Measurements from ENCODE around the gene PTPN3. TPM values are rescaled to one million over a fixed set of nuclear protein-coding genes. Genes with fewer than 3 reads are reported as not detected.

Gene PTPN3
- total and polyA plus RNA-seq, 9 of the 15 experiments (the other 6 are each of a cell fraction or from before 2014, with no cell fraction given) = 0.02 TPM; not detected in 8

DNA sequence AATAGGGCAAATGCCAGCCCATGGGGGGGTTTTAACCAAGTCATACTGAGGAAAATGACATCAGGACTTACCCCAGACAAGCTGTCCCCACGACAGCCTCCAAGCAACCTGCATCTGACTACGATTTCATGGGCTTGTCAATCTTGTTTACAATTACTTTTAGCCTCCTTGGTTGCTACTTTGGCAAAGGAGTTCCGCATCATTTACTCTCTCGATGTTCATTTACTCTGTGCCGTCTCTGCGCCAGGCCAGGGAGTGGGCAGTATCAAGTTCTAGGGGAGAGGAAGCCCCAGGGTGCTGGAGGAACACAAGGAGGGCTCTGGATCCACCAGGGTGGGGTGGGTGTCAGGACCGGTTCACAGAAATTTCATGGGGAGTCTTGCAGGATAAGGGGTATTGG is 23.9 kb downstream of the PTPN3 start (continued):
- TF ChIP-seq KLF10 (CRISPR knock-in tag; IDR thresholded peaks at IDR 0.05) (no peak), HDAC8 (tag; IDR thresholded peaks at IDR 0.05) (no peak)
- TF ChIP-seq, protein P1, sequence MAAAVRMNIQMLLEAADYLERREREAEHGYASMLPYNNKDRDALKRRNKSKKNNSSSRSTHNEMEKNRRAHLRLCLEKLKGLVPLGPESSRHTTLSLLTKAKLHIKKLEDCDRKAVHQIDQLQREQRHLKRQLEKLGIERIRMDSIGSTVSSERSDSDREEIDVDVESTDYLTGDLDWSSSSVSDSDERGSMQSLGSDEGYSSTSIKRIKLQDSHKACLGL (CRISPR knock-in tag; IDR thresholded peaks at IDR 0.05; ENCODE audit: borderline replicate concordance, poor library complexity, severe bottlenecking) = no peak

DNA sequence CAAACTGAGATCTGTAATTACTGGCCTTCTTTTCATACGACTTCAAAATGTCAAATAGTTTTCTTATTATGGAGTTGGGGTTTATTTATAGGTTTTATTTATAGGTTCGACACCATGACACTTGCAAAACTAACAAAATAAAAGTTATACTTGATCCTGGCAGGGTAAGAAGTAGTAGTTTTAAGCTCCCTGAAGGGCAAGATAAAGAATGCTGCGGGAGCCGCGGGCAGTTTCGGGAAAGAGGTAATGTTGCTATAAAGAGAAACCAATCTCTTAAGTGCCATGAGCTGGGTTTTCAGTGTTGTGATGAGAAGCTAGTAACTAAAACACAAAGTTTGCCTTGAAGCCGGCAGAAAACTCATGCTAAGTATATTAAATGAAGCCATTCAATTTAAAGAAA is 24.8 kb downstream of the PTPN3 start:
- H2AFZ ChIP-seq (ENCODE audit: low read depth, low read length) = no peak overlapping the region
- TF ChIP-seq ZNF695 (CRISPR knock-in tag; IDR thresholded peaks at IDR 0.05) = no peak
- TF ChIP-seq MBD2 (IDR thresholded peaks at IDR 0.05; ENCODE audit: borderline replicate concordance, low read depth) = no peak
- no peak for TF ChIP-seq ELK1 (CRISPR knock-in tag; IDR thresholded peaks at IDR 0.05)
- TF ChIP-seq RBBP5 (IDR thresholded peaks at IDR 0.05; ENCODE audit: borderline replicate concordance, insufficient read depth, low read length, poor library complexity, severe bottlenecking) = no peak
- TF ChIP-seq ATF1 (CRISPR knock-in tag; IDR thresholded peaks at IDR 0.05) = no peak
- no peak for TF ChIP-seq ATF1 (tag; IDR thresholded peaks at IDR 0.05)
- TF ChIP-seq TCF7L2 (IDR thresholded peaks at IDR 0.05; ENCODE audit: low read depth, low read length) = no peak
- no peak for TF ChIP-seq HDAC2 (IDR thresholded peaks at IDR 0.05)
- TF ChIP-seq KDM2B (CRISPR knock-in tag; IDR thresholded peaks at IDR 0.05) = no peak
- TF ChIP-seq ZNF124 (CRISPR knock-in tag; IDR thresholded peaks at IDR 0.05) = no peak
- TF ChIP-seq ZKSCAN8 (CRISPR knock-in tag; IDR thresholded peaks at IDR 0.05) = no peak
- no peak for TF ChIP-seq SRSF1 (IDR thresholded peaks at IDR 0.05; ENCODE audit: low read depth, low read length)
- in situ Hi-C loops (cut with MboI) = no loop called here
- peaks cover 7 to 28% of the 10 kb centered on the region in 2 experiments; a peak in 4 of 5 replicates for H3K27me3 ChIP-seq (ENCODE audit: control insufficient read depth in 2 of 2, insufficient read depth in 2 of 2, low read length in 2 of 2)
- 0 out of 5 replicates have a peak, but pooled peaks cover 0 to 4% of the 10 kb centered on the region in 2 experiments for H3K4me1 ChIP-seq (replicated peaks in 1 of 2; ENCODE audit: control insufficient read depth in 2 of 2, insufficient read depth in 2 of 2, low read length in 2 of 2)
- no peak overlapping the region for H3K4me3 ChIP-seq
- ATAC-seq (no peak), DNase-seq (ENCODE audit: extremely low read depth in 1 of 4, low spot score in 3 of 4) (no peak), FAIRE-seq (no peak)
- no peaks in the 10 kb centered on the region for H4K20me1 ChIP-seq (replicated peaks; ENCODE audit: control insufficient read depth, insufficient read depth, low read length)
- CTCF ChIA-PET (ENCODE audit: low intra/inter-chr PET ratio) = no interaction called here
- no TSS peak for BruUV-seq (replicated peaks)
- H3K9me3 ChIP-seq (replicated peaks; ENCODE audit: control insufficient read depth, insufficient read depth, low read depth, low read length) = no peaks in the 10 kb centered on the region; the same call in 1 of the 2 replicates
- no peak overlapping the region for H3K27ac ChIP-seq (ENCODE audit: extremely low read depth, low read depth, low read length)
- no peaks in the 10 kb centered on the region for H3K9me1 ChIP-seq (ENCODE audit: control insufficient read depth, insufficient read depth, low read length)
- no peaks in the 10 kb centered on the region for H3K36me3 ChIP-seq (ENCODE audit: control insufficient read depth, insufficient read depth, low read length)
- H3K79me2 ChIP-seq (ENCODE audit: control insufficient read depth, insufficient read depth, low read length) = no peaks in the 10 kb centered on the region
- 2% methylated on average over 7 of the region's 7 CpGs for WGBS (ENCODE audit: insufficient coverage, low coverage, missing lambda C conversion rate)
- POLR2A ChIA-PET = no interaction called here
- H3K9ac ChIP-seq (ENCODE audit: insufficient read depth in 1 of 2, low read depth in 2 of 2, low read length in 2 of 2) = no peak overlapping the region
- no peak overlapping the region for H3K4me2 ChIP-seq (ENCODE audit: insufficient read depth, low read length)
- intact Hi-C loops (cut with micrococcal nuclease) = no loop called here
